A549 (cell line): ENCODE measurements around the gene MAML3. TPM values are rescaled to one million over a fixed set of nuclear protein-coding genes. Genes with fewer than 3 reads are reported as not detected.

Experiments
- ATAC-seq, 2 experiments: fragments of 200-7000 bp in 1 of 2; fragments of >200 bp in 1 of 2; cut with Nextera tagmentation in 1 of 2; cut with Tn5 transposase in 1 of 2; 3 replicates each; pipeline versions ENCODE4 v1.8.0 to v1.9.1; 2018 to 2020; ENCODE audit warnings: mild to moderate bottlenecking in 1 of 2, moderate library complexity in 1 of 2
- CTCF ChIA-PET: fragments of 300-600 bp; sonication (Branson Sonifier 250); formaldehyde crosslinking; extraction: SDS; loops from one replicate; lab custom pipeline; 2021; ENCODE audit warnings: antibody characterized with exemption, inconsistent platforms; lab: Yijun Ruan, JAX
- POLR2A ChIA-PET: fragments of 350-600 bp; formaldehyde crosslinking; extraction: SDS; loops from one replicate; lab custom pipeline; 2021; ENCODE audit warnings: antibody characterized with exemption, inconsistent platforms; lab: Yijun Ruan, JAX
- DNase-seq, 2 experiments: peaks; one replicate each; pipeline versions ENCODE4 v3.0.0 to v3.0.0-alpha.2; 2011 to 2016; ENCODE audit warnings: low read depth in 1 of 2, low spot score in 1 of 2
- FAIRE-seq: peaks from 2 replicates; lab custom pipeline; 2011; peaks lifted over from hg19 to GRCh38; lab: Jason Lieb, UNC
- H3K27ac ChIP-seq, 2 experiments: fragments of >200 bp; sonication (Bioruptor Twin); formaldehyde crosslinking; 3 replicates each; pipeline ENCODE4 v1.5.1; 2016 to 2017
- H3K4me1 ChIP-seq: fragments of >200 bp; sonication (Bioruptor Twin); formaldehyde crosslinking; 3 replicates; pipeline ENCODE4 v1.6.1; 2016
- H3K4me2 ChIP-seq: fragments of >200 bp; sonication (Bioruptor Twin); formaldehyde crosslinking; 3 replicates; pipeline ENCODE4 v1.6.1; 2016
- H3K4me3 ChIP-seq: fragments of >200 bp; sonication (Bioruptor Twin); formaldehyde crosslinking; 3 replicates; pipeline ENCODE4 v1.5.1; 2016
- H3K9me3 ChIP-seq: fragments of >200 bp; sonication (Bioruptor Twin); formaldehyde crosslinking; 3 replicates; pipeline ENCODE4 v1.6.1; 2016
- ATOH8 ChIP-seq: fragments of 250-450 bp; sonication (Bioruptor Pico); IDR thresholded peaks from 2 replicates; pipeline ENCODE4 v1.5.0; 2020; ENCODE audit warnings: low read depth, mild to moderate bottlenecking, moderate library complexity
- CBX8 ChIP-seq: fragments of 200-600 bp; sonication (generic); IDR thresholded peaks from 2 replicates; pipeline ENCODE4 v1.6.1; 2016
- CEBPB ChIP-seq, 2 experiments: fragments of >200 bp in 1 of 2; sonication (Bioruptor Twin) in 1 of 2; formaldehyde crosslinking in 1 of 2; IDR thresholded peaks; 2 replicates each; pipeline ENCODE4 v1.6.1; 2012 to 2016
- CHD4 ChIP-seq: fragments of 200-600 bp; sonication (generic); IDR thresholded peaks from 2 replicates; pipeline ENCODE4 v1.6.1; 2016; ENCODE audit warnings: antibody characterized with exemption, mild to moderate bottlenecking, borderline replicate concordance
- CTCF ChIP-seq: fragments of >200 bp; sonication (Bioruptor Twin); formaldehyde crosslinking; IDR thresholded peaks from 3 replicates; pipeline ENCODE4 v1.5.1; 2016
- EHF ChIP-seq: fragments of 250-450 bp; sonication (Bioruptor Pico); IDR thresholded peaks from 2 replicates; pipeline ENCODE4 v1.5.0; 2020; ENCODE audit warnings: mild to moderate bottlenecking
- ELK1 ChIP-seq: fragments of 150-350 bp; IDR thresholded peaks from 2 replicates; pipeline ENCODE4 v1.6.1; 2014; ENCODE audit warnings: low read depth, mild to moderate bottlenecking, low read length
- GATA3 ChIP-seq: IDR thresholded peaks from 2 replicates; pipeline ENCODE4 v1.6.1; 2012; ENCODE audit warnings: borderline replicate concordance
- HES2 ChIP-seq: fragments of >200 bp; sonication (Bioruptor Twin); formaldehyde crosslinking; IDR thresholded peaks from 2 replicates; pipeline ENCODE4 v1.6.1; 2016
- HEYL ChIP-seq: fragments of 250-450 bp; sonication (Bioruptor Pico); IDR thresholded peaks from 2 replicates; pipeline ENCODE4 v1.8.0; 2021; ENCODE audit warnings: mild to moderate bottlenecking, moderate library complexity
- HOXA7 ChIP-seq: fragments of 250-450 bp; sonication (Bioruptor Pico); IDR thresholded peaks from 2 replicates; pipeline ENCODE4 v1.5.0; 2020; ENCODE audit warnings: mild to moderate bottlenecking, moderate library complexity
- HOXB13 ChIP-seq: fragments of 250-450 bp; sonication (Bioruptor Pico); IDR thresholded peaks from 2 replicates; pipeline ENCODE4 v1.5.0; 2020; ENCODE audit warnings: low read depth, mild to moderate bottlenecking, moderate library complexity
- JUN ChIP-seq, 2 experiments: fragments of >200 bp; sonication (Bioruptor Twin); formaldehyde crosslinking; IDR thresholded peaks; 2 replicates in 1 of 2; 3 replicates in 1 of 2; pipeline ENCODE4 v1.6.1; 2016 to 2017
- KDM1A ChIP-seq: fragments of 200-600 bp; sonication (generic); IDR thresholded peaks from 2 replicates; pipeline ENCODE4 v1.6.1; 2016; ENCODE audit warnings: low read depth, mild to moderate bottlenecking
- MAFK ChIP-seq: fragments of 450-650 bp; IDR thresholded peaks from 2 replicates; pipeline ENCODE4 v1.6.1; 2014; ENCODE audit not compliant: partially characterized antibody
- MAZ ChIP-seq: fragments of 150-350 bp; IDR thresholded peaks from 2 replicates; pipeline ENCODE4 v1.6.1; 2014; ENCODE audit warnings: antibody characterized with exemption, low read depth, low read length, borderline replicate concordance
- MYC ChIP-seq: IDR thresholded peaks from 2 replicates; pipeline ENCODE4 v1.6.1; 2012; ENCODE audit warnings: mild to moderate bottlenecking, inconsistent platforms, low read length, improper control_type of control experiment, borderline replicate concordance
- NPAS2 ChIP-seq: fragments of 250-450 bp; sonication (Bioruptor Pico); IDR thresholded peaks from 2 replicates; pipeline ENCODE4 v1.8.0; 2022; ENCODE audit warnings: mild to moderate bottlenecking, moderate library complexity, borderline replicate concordance
- PHF8 ChIP-seq: fragments of 200-600 bp; sonication (generic); IDR thresholded peaks from 2 replicates; pipeline ENCODE4 v1.6.1; 2016; ENCODE audit warnings: low read depth, mild to moderate bottlenecking, antibody characterized with exemption, moderate library complexity, borderline replicate concordance
- POLR2AphosphoS2 ChIP-seq: conservative IDR thresholded peaks from 2 replicates; pipeline ENCODE4 v1.6.1; 2012; ENCODE audit warnings: low read length, improper control_type of control experiment, inconsistent platforms
- RAD21 ChIP-seq, 2 experiments: fragments of >200 bp in 1 of 2; sonication (Bioruptor Twin) in 1 of 2; formaldehyde crosslinking in 1 of 2; IDR thresholded peaks in 1 of 2; conservative IDR thresholded peaks in 1 of 2; 2 replicates in 1 of 2; 3 replicates in 1 of 2; pipeline ENCODE4 v1.6.1; 2012 to 2018; ENCODE audit warnings: inconsistent platforms in 1 of 2
- RARB ChIP-seq: fragments of 250-450 bp; sonication (Bioruptor Pico); IDR thresholded peaks from 2 replicates; pipeline ENCODE4 v1.8.0; 2021; ENCODE audit warnings: mild to moderate bottlenecking, moderate library complexity
- RCOR1 ChIP-seq: fragments of 150-350 bp; IDR thresholded peaks from 2 replicates; pipeline ENCODE4 v1.6.1; 2014; ENCODE audit warnings: antibody characterized with exemption, low read length, low read depth
- ZC3H11A ChIP-seq: fragments of 450-650 bp; IDR thresholded peaks from 2 replicates; pipeline ENCODE4 v1.6.1; 2014; ENCODE audit warnings: antibody characterized with exemption, mild to moderate bottlenecking
- WGBS: methylation state at CpG from one replicate; pipeline ENCODE4 v1.1.6; 2017; ENCODE audit errors: missing lambda C conversion rate; 5-methylcytosine and 5-hydroxymethylcytosine counted together
- polyA plus RNA-seq, 4 experiments: library from polyadenylated mRNA; depleted of rRNA in 3 of 4; stranded (reverse); fragments of >200 nt; fragmentation: RNase III in 1 of 4; extraction: RNeasy Plus Mini Kit Qiagen cat#74134 plus additional on column Dnase treatment in 1 of 4; gene quantifications; 2 replicates in 3 of 4; 3 replicates in 1 of 4; pipeline ENCODE4 v1.2.3, GENCODE V29; 2011 to 2017

Gene MAML3
- polyA plus RNA-seq, 2 of the 4 experiments (the other 2 are of a cell fraction): 9.0 to 22.2 TPM

- POLR2A ChIA-PET: interaction anchor here (0.8 kb wide), 1 partner anchor 39 kb away, joined by 3 read pairs; no protein-coding TSS in a partner anchor
- no peak for TF ChIP-seq HOXA7 (CRISPR knock-in tag)
- TF ChIP-seq POLR2AphosphoS2: no peak
- no peak for TF ChIP-seq HEYL (CRISPR knock-in tag)
- TF ChIP-seq ELK1: no peak
- TF ChIP-seq EHF (CRISPR knock-in tag): no peak
- TF ChIP-seq ATOH8 (CRISPR knock-in tag): no peak
- no peak for TF ChIP-seq MAFK
- no peak for TF ChIP-seq CHD4
- no peak for TF ChIP-seq HOXB13 (CRISPR knock-in tag)
- TF ChIP-seq KDM1A: no peak
- TF ChIP-seq RAD21 (conservative IDR thresholded peaks at IDR 0.05 in 1 of 2, IDR thresholded peaks at IDR 0.05 in 1 of 2): no peak
- TF ChIP-seq MYC: no peak
- TF ChIP-seq JUN (IDR thresholded peaks at IDR 0.05): no peak
- TF ChIP-seq CTCF: no peak
- no peak for TF ChIP-seq RARB (CRISPR knock-in tag)
- no peak for TF ChIP-seq PHF8
- no peak for TF ChIP-seq MAZ
- TF ChIP-seq ZC3H11A: no peak
- TF ChIP-seq RCOR1: no peak
- peak overlapping the region; percentile 88 to 91 for H3K27ac ChIP-seq
- ATAC-seq (no peak), DNase-seq (no peak), FAIRE-seq (no peak)
- peaks cover 79% of the 10 kb centered on the region for H3K4me1 ChIP-seq
- H3K9me3 ChIP-seq: no peaks in the 10 kb centered on the region
- no peak overlapping the region for H3K4me3 ChIP-seq
- CTCF ChIA-PET: interaction anchor here (1.2 to 2.0 kb wide), 4 partner anchors 9 to 314 kb away, joined by 4 to 9 read pairs (median 4); no protein-coding TSS in a partner anchor
- WGBS: 95% methylated on average over 3 of the region's 3 CpGs
- H3K4me2 ChIP-seq: peak overlapping the region; percentile 82
Measured at GRCh38 chr4:140046016-140046415, 108.0 kb downstream of the MAML3 start.

- ChIA-PET POLR2A (no interaction called here), CTCF (interaction anchor here (0.6 to 2.0 kb wide), 3 partner anchors 8 to 316 kb away, joined by 3 to 5 read pairs (median 4); no protein-coding TSS in a partner anchor)
- DNase-seq (no peak), FAIRE-seq (no peak), ATAC-seq (no peak)
- 83% methylated on average over 8 of the region's 8 CpGs for WGBS
- TF ChIP-seq NPAS2 (CRISPR knock-in tag) (no peak), POLR2AphosphoS2 (no peak), RCOR1 (no peak), CBX8 (no peak), CEBPB (IDR thresholded peaks at IDR 0.05) (peak in 1 of 2 experiments; percentile 82; a peak in 3 of 4 replicates), RARB (CRISPR knock-in tag) (no peak), HES2 (no peak), ATOH8 (CRISPR knock-in tag) (no peak), MAFK (peak; percentile 87), GATA3 (no peak)
- Histone ChIP-seq H3K9me3 (no peaks in the 10 kb centered on the region), H3K4me3 (no peak overlapping the region), H3K4me2 (peak overlapping the region; percentile 6; the same call in 2 of the 3 replicates), H3K27ac (peak overlapping the region; percentile 79 to 88; a peak in 4 of 6 replicates), H3K4me1 (peaks cover 71% of the 10 kb centered on the region)
Measured at GRCh38 chr4:140044337-140044902, 109.6 kb downstream of the MAML3 start.
